ENCODE data around the gene ZC3H15. TPM values are rescaled to one million over a fixed set of nuclear protein-coding genes. Genes with fewer than 3 reads are reported as not detected.

Gene ZC3H15
- total and polyA plus RNA-seq, 2 experiments from 2014 or later: 75.6 to 281 TPM

DNA sequence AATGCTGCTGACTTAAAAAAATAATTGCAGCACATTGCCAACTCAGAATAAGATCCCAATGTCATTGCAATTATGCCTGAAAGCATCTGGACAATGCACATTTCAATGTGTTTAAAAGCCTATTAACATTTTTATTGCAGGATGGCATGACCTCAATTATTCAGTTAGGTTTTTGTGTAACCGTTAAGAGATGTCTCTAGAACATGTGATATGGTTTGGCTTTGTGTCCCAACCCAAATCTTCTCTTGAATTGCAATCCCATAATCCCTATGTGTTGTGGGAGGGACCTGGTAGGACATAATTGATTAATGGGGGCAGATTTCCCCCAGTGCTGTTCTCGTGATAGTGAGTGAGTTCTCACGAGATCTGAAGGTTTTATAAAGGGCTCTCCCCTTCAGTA lies 43.2 kb upstream of the ZC3H15 start:
- TF ChIP-seq EZH2 (IDR thresholded peaks at IDR 0.05; ENCODE audit: low read depth, unreplicated experiment) (no peak), ETS1 (IDR thresholded peaks at IDR 0.05) (no peak), ZNF114 (CRISPR knock-in tag; IDR thresholded peaks at IDR 0.05) (no peak), REST (IDR thresholded peaks at IDR 0.05; ENCODE audit: unreplicated experiment) (no peak), POLR2AphosphoS5 (IDR thresholded peaks at IDR 0.05; ENCODE audit: low read depth) (no peak), JUNB (IDR thresholded peaks at IDR 0.05; ENCODE audit: unreplicated experiment) (no peak), NANOG (IDR thresholded peaks at IDR 0.05; ENCODE audit: borderline replicate concordance) (no peak), STAT1 (IDR thresholded peaks at IDR 0.05; ENCODE audit: unreplicated experiment) (no peak), ZNF331 (CRISPR knock-in tag; IDR thresholded peaks at IDR 0.05; ENCODE audit: low read depth) (no peak), EZH2phosphoT487 (IDR thresholded peaks at IDR 0.05; ENCODE audit: unreplicated experiment) (no peak)
- TF ChIP-seq, protein P1, sequence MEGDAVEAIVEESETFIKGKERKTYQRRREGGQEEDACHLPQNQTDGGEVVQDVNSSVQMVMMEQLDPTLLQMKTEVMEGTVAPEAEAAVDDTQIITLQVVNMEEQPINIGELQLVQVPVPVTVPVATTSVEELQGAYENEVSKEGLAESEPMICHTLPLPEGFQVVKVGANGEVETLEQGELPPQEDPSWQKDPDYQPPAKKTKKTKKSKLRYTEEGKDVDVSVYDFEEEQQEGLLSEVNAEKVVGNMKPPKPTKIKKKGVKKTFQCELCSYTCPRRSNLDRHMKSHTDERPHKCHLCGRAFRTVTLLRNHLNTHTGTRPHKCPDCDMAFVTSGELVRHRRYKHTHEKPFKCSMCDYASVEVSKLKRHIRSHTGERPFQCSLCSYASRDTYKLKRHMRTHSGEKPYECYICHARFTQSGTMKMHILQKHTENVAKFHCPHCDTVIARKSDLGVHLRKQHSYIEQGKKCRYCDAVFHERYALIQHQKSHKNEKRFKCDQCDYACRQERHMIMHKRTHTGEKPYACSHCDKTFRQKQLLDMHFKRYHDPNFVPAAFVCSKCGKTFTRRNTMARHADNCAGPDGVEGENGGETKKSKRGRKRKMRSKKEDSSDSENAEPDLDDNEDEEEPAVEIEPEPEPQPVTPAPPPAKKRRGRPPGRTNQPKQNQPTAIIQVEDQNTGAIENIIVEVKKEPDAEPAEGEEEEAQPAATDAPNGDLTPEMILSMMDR (conservative IDR thresholded peaks at IDR 0.05; ENCODE audit: low read depth in 2 of 2): no peak
- TF ChIP-seq, protein P2, sequence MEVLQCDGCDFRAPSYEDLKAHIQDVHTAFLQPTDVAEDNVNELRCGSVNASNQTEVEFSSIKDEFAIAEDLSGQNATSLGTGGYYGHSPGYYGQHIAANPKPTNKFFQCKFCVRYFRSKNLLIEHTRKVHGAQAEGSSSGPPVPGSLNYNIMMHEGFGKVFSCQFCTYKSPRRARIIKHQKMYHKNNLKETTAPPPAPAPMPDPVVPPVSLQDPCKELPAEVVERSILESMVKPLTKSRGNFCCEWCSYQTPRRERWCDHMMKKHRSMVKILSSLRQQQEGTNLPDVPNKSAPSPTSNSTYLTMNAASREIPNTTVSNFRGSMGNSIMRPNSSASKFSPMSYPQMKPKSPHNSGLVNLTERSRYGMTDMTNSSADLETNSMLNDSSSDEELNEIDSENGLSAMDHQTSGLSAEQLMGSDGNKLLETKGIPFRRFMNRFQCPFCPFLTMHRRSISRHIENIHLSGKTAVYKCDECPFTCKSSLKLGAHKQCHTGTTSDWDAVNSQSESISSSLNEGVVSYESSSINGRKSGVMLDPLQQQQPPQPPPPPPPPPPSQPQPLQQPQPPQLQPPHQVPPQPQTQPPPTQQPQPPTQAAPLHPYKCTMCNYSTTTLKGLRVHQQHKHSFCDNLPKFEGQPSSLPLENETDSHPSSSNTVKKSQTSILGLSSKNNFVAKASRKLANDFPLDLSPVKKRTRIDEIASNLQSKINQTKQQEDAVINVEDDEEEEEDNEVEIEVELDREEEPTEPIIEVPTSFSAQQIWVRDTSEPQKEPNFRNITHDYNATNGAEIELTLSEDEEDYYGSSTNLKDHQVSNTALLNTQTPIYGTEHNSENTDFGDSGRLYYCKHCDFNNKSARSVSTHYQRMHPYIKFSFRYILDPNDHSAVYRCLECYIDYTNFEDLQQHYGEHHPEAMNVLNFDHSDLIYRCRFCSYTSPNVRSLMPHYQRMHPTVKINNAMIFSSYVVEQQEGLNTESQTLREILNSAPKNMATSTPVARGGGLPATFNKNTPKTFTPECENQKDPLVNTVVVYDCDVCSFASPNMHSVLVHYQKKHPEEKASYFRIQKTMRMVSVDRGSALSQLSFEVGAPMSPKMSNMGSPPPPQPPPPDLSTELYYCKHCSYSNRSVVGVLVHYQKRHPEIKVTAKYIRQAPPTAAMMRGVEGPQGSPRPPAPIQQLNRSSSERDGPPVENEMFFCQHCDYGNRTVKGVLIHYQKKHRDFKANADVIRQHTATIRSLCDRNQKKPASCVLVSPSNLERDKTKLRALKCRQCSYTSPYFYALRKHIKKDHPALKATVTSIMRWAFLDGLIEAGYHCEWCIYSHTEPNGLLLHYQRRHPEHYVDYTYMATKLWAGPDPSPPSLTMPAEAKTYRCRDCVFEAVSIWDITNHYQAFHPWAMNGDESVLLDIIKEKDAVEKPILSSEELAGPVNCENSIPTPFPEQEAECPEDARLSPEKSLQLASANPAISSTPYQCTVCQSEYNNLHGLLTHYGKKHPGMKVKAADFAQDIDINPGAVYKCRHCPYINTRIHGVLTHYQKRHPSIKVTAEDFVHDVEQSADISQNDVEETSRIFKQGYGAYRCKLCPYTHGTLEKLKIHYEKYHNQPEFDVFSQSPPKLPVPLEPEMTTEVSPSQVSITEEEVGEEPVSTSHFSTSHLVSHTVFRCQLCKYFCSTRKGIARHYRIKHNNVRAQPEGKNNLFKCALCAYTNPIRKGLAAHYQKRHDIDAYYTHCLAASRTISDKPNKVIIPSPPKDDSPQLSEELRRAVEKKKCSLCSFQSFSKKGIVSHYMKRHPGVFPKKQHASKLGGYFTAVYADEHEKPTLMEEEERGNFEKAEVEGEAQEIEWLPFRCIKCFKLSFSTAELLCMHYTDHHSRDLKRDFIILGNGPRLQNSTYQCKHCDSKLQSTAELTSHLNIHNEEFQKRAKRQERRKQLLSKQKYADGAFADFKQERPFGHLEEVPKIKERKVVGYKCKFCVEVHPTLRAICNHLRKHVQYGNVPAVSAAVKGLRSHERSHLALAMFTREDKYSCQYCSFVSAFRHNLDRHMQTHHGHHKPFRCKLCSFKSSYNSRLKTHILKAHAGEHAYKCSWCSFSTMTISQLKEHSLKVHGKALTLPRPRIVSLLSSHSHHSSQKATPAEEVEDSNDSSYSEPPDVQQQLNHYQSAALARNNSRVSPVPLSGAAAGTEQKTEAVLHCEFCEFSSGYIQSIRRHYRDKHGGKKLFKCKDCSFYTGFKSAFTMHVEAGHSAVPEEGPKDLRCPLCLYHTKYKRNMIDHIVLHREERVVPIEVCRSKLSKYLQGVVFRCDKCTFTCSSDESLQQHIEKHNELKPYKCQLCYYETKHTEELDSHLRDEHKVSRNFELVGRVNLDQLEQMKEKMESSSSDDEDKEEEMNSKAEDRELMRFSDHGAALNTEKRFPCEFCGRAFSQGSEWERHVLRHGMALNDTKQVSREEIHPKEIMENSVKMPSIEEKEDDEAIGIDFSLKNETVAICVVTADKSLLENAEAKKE (CRISPR knock-in tag; IDR thresholded peaks at IDR 0.05): no peak
- ATAC-seq: no peak

More for the DNA sequence above, 43.2 kb upstream of the ZC3H15 start:
- Mint-ChIP-seq H3K4me1 (no peaks in the 10 kb centered on the region), H3K27me3 (ENCODE audit: insufficient read depth, low read depth, poor library complexity) (no peaks in the 10 kb centered on the region), H3K4me3 (no peak overlapping the region), H3K36me3 (ENCODE audit: low read depth) (peaks cover 24% of the 10 kb centered on the region), H3K27ac (no peak overlapping the region), H3K9me3 (peaks cover 25% of the 10 kb centered on the region)
- H3K27me3 ChIP-seq (ENCODE audit: insufficient read depth): no peaks in the 10 kb centered on the region
- no peaks in the 10 kb centered on the region for H3K79me2 ChIP-seq (replicated peaks; ENCODE audit: insufficient read depth)
- no peak for DNase-seq (ENCODE audit: low spot score)
- no peak overlapping the region for H3K27ac ChIP-seq (ENCODE audit: low read depth)
- H2AFZ ChIP-seq: no peak overlapping the region
- no peak overlapping the region for H3K4me2 ChIP-seq
- no peaks in the 10 kb centered on the region; the same call in 1 of the 2 replicates for H3K9me2 ChIP-seq (ENCODE audit: insufficient read depth)
- no peaks in the 10 kb centered on the region for H3K36me3 ChIP-seq (ENCODE audit: insufficient read depth)
- no peaks in the 10 kb centered on the region for H3F3A ChIP-seq (replicated peaks; ENCODE audit: low read depth)
- H4K20me1 ChIP-seq (replicated peaks; ENCODE audit: insufficient read depth): no peaks in the 10 kb centered on the region
- peaks cover 9% of the 10 kb centered on the region; the same call in 1 of the 2 replicates for H3K4me1 ChIP-seq (ENCODE audit: insufficient read depth)
- H3K4me3 ChIP-seq: no peak overlapping the region

All from GM23338 (cell line).